WTC11 (cell line): ENCODE measurements around the gene SCYGR8.

Experiments used
- ATF6 ChIP-seq: sonication (generic); formaldehyde crosslinking; IDR thresholded peaks from 2 replicates; pipeline ENCODE4 v1.8.1; 2023; ENCODE audit warnings: mild to moderate bottlenecking, missing genetic modification reagents
- ELF4 ChIP-seq: sonication (generic); formaldehyde crosslinking; IDR thresholded peaks from 2 replicates; pipeline ENCODE4 v1.8.1; 2022; ENCODE audit warnings: low read depth, mild to moderate bottlenecking, moderate library complexity, missing genetic modification reagents
- GABPB1 ChIP-seq: sonication (generic); formaldehyde crosslinking; IDR thresholded peaks from 2 replicates; pipeline ENCODE4 v1.8.1; 2023; ENCODE audit warnings: mild to moderate bottlenecking, missing genetic modification reagents
- JAZF1 ChIP-seq: fragments of 250-450 bp; sonication (Bioruptor Pico); IDR thresholded peaks from 2 replicates; pipeline ENCODE4 v1.9.0; 2021; ENCODE audit warnings: moderate library complexity, mild to moderate bottlenecking, inconsistent platforms
- PREB ChIP-seq: sonication (generic); formaldehyde crosslinking; IDR thresholded peaks from 2 replicates; pipeline ENCODE4 v1.8.1; 2022; ENCODE audit warnings: mild to moderate bottlenecking, missing genetic modification reagents, moderate library complexity, borderline replicate concordance
- TEAD4 ChIP-seq: sonication (generic); formaldehyde crosslinking; IDR thresholded peaks from 2 replicates; pipeline ENCODE4 v1.8.0; 2022; ENCODE audit warnings: mild to moderate bottlenecking, missing genetic modification reagents
- TF ChIP-seq, protein P1 (sequence below): fragments of 200-600 bp; IDR thresholded peaks from 2 replicates; pipeline ENCODE4 v1.8.0; 2022; ENCODE audit warnings: antibody characterized with exemption
- TF ChIP-seq, protein P2 (sequence below): sonication (generic); formaldehyde crosslinking; IDR thresholded peaks from 2 replicates; pipeline ENCODE4 v1.8.0; 2022; ENCODE audit warnings: mild to moderate bottlenecking, missing genetic modification reagents
- TF ChIP-seq, protein P3 (sequence below): sonication (generic); formaldehyde crosslinking; IDR thresholded peaks from 2 replicates; pipeline ENCODE4 v1.8.1; 2023; ENCODE audit warnings: mild to moderate bottlenecking, missing genetic modification reagents

DNA sequence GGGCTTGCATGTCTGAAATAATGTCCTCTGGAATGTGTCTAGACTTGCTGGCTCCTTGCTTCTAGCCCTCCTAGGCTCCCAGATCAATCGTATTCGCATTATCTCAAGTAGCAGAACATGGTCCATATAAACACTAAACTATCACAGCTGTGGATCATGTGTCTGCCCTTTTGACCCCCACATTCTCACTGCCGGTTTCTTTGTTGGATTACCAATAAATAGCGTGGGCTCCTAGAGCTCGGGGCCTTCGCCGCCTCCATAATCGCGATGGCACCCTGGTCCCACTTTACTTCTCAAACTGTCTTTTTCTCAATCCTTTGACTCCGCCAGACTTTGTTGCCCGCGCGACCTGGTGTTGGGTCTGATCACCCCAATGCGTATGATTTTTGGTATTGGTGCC lies 6.3 kb upstream of the SCYGR8 start:
- TF ChIP-seq ELF4 (CRISPR knock-in tag) = no peak
- TF ChIP-seq, protein P1, sequence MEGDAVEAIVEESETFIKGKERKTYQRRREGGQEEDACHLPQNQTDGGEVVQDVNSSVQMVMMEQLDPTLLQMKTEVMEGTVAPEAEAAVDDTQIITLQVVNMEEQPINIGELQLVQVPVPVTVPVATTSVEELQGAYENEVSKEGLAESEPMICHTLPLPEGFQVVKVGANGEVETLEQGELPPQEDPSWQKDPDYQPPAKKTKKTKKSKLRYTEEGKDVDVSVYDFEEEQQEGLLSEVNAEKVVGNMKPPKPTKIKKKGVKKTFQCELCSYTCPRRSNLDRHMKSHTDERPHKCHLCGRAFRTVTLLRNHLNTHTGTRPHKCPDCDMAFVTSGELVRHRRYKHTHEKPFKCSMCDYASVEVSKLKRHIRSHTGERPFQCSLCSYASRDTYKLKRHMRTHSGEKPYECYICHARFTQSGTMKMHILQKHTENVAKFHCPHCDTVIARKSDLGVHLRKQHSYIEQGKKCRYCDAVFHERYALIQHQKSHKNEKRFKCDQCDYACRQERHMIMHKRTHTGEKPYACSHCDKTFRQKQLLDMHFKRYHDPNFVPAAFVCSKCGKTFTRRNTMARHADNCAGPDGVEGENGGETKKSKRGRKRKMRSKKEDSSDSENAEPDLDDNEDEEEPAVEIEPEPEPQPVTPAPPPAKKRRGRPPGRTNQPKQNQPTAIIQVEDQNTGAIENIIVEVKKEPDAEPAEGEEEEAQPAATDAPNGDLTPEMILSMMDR = no peak
- no peak for TF ChIP-seq TEAD4 (CRISPR knock-in tag)
- TF ChIP-seq GABPB1 = no peak
- no peak for TF ChIP-seq PREB
- TF ChIP-seq, protein P2, sequence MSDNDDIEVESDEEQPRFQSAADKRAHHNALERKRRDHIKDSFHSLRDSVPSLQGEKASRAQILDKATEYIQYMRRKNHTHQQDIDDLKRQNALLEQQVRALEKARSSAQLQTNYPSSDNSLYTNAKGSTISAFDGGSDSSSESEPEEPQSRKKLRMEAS (CRISPR knock-in tag) = no peak
- TF ChIP-seq ATF6 (CRISPR knock-in tag) = no peak
- TF ChIP-seq JAZF1 = no peak
- TF ChIP-seq, protein P3, sequence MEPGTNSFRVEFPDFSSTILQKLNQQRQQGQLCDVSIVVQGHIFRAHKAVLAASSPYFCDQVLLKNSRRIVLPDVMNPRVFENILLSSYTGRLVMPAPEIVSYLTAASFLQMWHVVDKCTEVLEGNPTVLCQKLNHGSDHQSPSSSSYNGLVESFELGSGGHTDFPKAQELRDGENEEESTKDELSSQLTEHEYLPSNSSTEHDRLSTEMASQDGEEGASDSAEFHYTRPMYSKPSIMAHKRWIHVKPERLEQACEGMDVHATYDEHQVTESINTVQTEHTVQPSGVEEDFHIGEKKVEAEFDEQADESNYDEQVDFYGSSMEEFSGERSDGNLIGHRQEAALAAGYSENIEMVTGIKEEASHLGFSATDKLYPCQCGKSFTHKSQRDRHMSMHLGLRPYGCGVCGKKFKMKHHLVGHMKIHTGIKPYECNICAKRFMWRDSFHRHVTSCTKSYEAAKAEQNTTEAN (CRISPR knock-in tag) = no peak
